IPS-15b (cell line): ENCODE results near the gene ATXN3.

Experiments
- H3K27me3 ChIP-seq: one replicate; pipeline ENCODE4 v1.6.1; 2013; ENCODE audit warnings: low read length; ENCODE audit not compliant: control insufficient read depth, insufficient read depth
- H3K36me3 ChIP-seq: one replicate; pipeline ENCODE4 v1.6.1; 2013; ENCODE audit warnings: low read length; ENCODE audit not compliant: control insufficient read depth, insufficient read depth
- H3K4me1 ChIP-seq: one replicate; pipeline ENCODE4 v1.6.1; 2013; ENCODE audit warnings: mild to moderate bottlenecking, low read length; ENCODE audit not compliant: control insufficient read depth, insufficient read depth
- H3K4me3 ChIP-seq: one replicate; pipeline ENCODE4 v1.5.1; 2013; ENCODE audit warnings: low read depth, low read length
- H3K9ac ChIP-seq: one replicate; pipeline ENCODE4 v1.6.1; 2013; ENCODE audit warnings: low read depth, mild to moderate bottlenecking, low read length
- H3K9me3 ChIP-seq: one replicate; pipeline ENCODE4 v1.6.1; 2013; ENCODE audit warnings: mild to moderate bottlenecking, low read length; ENCODE audit not compliant: control insufficient read depth, insufficient read depth

Gene ATXN3

DNA sequence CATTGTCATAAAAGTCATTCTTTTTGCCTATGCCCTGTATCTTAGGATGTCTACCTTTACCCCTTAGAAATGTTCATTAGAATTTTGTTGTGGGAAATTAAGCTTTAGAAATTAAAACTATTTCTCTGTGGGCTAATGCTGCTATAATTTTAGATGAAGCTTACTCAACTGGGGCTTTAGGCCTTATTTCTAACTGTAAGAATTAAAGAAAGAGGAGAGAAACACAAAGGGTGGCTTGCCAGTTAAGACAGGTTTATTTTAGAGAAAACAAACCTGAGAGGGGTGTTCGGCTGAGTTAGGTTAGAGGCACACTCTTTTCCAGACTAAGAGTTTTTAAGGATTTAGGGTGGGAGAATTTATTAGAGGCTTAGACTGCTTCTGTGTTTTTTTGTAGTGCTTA, 72.9 kb downstream of the ATXN3 start:
- Histone ChIP-seq H3K9me3 (no peaks in the 10 kb centered on the region), H3K36me3 (no peaks in the 10 kb centered on the region), H3K4me1 (peaks cover 3% of the 10 kb centered on the region), H3K4me3 (no peak overlapping the region), H3K27me3 (no peaks in the 10 kb centered on the region), H3K9ac (no peak overlapping the region)

GRCh38 chr14:92026548-92027190, 79.7 kb downstream of the ATXN3 start:
- Histone ChIP-seq H3K27me3 (no peaks in the 10 kb centered on the region), H3K9ac (no peak overlapping the region), H3K9me3 (no peaks in the 10 kb centered on the region), H3K4me3 (no peak overlapping the region), H3K4me1 (no peaks in the 10 kb centered on the region), H3K36me3 (no peaks in the 10 kb centered on the region)

- no peaks in the 10 kb centered on the region for H3K9me3 ChIP-seq
- no peak overlapping the region for H3K9ac ChIP-seq
- no peak overlapping the region for H3K4me3 ChIP-seq
- H3K27me3 ChIP-seq: no peaks in the 10 kb centered on the region
- H3K4me1 ChIP-seq: no peaks in the 10 kb centered on the region
- peaks cover 2% of the 10 kb centered on the region for H3K36me3 ChIP-seq
Measured at GRCh38 chr14:92022036-92022435, 84.3 kb downstream of the ATXN3 start.

- H3K36me3 ChIP-seq: peaks cover 2% of the 10 kb centered on the region
- no peaks in the 10 kb centered on the region for H3K4me1 ChIP-seq
Measured at GRCh38 chr14:92021523-92021922, 84.9 kb downstream of the ATXN3 start.

DNA sequence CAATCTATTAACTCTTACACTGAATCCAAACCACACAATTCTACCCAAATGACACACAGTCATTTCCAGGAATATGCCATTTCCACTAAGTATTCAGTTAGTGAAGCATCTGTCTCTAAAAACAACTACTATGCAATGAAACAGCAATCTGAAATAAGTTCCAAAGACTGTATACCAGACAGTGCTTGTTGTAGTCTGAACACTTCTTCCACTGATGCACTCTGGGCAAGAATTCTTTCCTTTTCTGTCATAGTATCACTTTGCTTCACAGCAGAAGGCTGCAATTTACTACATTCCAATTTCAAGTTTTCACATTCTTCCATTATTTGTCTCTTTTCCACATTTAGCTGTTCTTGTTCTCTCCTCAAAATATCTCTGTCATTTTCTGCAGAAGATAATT, 92.3 kb downstream of the ATXN3 start:
- H3K9me3 ChIP-seq: no peaks in the 10 kb centered on the region
- peaks cover 12% of the 10 kb centered on the region for H3K36me3 ChIP-seq
- no peaks in the 10 kb centered on the region for H3K4me1 ChIP-seq
- no peak overlapping the region for H3K9ac ChIP-seq
- no peaks in the 10 kb centered on the region for H3K27me3 ChIP-seq
- H3K4me3 ChIP-seq: no peak overlapping the region

More at GRCh38 chr14:92021523-92021922, 84.9 kb downstream of the ATXN3 start:
- no peaks in the 10 kb centered on the region for H3K9me3 ChIP-seq
- no peak overlapping the region for H3K9ac ChIP-seq
- no peaks in the 10 kb centered on the region for H3K27me3 ChIP-seq
- no peak overlapping the region for H3K4me3 ChIP-seq

GRCh38 chr14:92012121-92012748, 94.1 kb downstream of the ATXN3 start:
- H3K27me3 ChIP-seq: no peaks in the 10 kb centered on the region
- no peaks in the 10 kb centered on the region for H3K9me3 ChIP-seq
- H3K4me3 ChIP-seq: no peak overlapping the region
- no peak overlapping the region for H3K9ac ChIP-seq
- peaks cover 11% of the 10 kb centered on the region for H3K36me3 ChIP-seq
- H3K4me1 ChIP-seq: no peaks in the 10 kb centered on the region

- Histone ChIP-seq H3K9ac (no peak overlapping the region), H3K4me1 (no peaks in the 10 kb centered on the region), H3K27me3 (no peaks in the 10 kb centered on the region), H3K9me3 (no peaks in the 10 kb centered on the region), H3K36me3 (peaks cover 10% of the 10 kb centered on the region), H3K4me3 (no peak overlapping the region)
Measured at GRCh38 chr14:92010644-92011043, 95.7 kb downstream of the ATXN3 start.

GRCh38 chr14:92009604-92010003, 96.8 kb downstream of the ATXN3 start:
- H3K9ac ChIP-seq: no peak overlapping the region
- no peaks in the 10 kb centered on the region for H3K9me3 ChIP-seq
- H3K4me3 ChIP-seq: no peak overlapping the region
- H3K27me3 ChIP-seq: no peaks in the 10 kb centered on the region
- H3K4me1 ChIP-seq: no peaks in the 10 kb centered on the region
- H3K36me3 ChIP-seq: peaks cover 7% of the 10 kb centered on the region
